Transverse colon (tissue), 4 donors: ENCODE data around the gene B4GALNT1.

Source experiments
- CTCF ChIP-seq, 5 experiments: fragments of 200-600 bp in 3 of 5; fragments of 450-650 bp in 2 of 5; sonication (generic) in 3 of 5; IDR thresholded peaks; 1 replicate in 2 of 5; 2 replicates in 3 of 5; pipeline ENCODE4 v1.5.1; 2016 to 2017; ENCODE audit warnings: antibody characterized with exemption in 5 of 5, inconsistent platforms in 3 of 5, mild to moderate bottlenecking in 2 of 5, moderate library complexity in 1 of 5
- EP300 ChIP-seq: sonication (generic); formaldehyde crosslinking; IDR thresholded peaks from one replicate; pipeline ENCODE4 v1.6.1; 2017; ENCODE audit warnings: antibody characterized with exemption, low read depth
- POLR2A ChIP-seq: fragments of 450-650 bp; IDR thresholded peaks from one replicate; pipeline ENCODE4 v1.6.1; 2016; ENCODE audit warnings: antibody characterized with exemption, mild to moderate bottlenecking, moderate library complexity
- POLR2AphosphoS5 ChIP-seq, 3 donors: sonication (generic); formaldehyde crosslinking; IDR thresholded peaks; one replicate each; pipeline ENCODE4 v1.6.1; 2016; ENCODE audit warnings: antibody characterized with exemption in 3 of 3

DNA sequence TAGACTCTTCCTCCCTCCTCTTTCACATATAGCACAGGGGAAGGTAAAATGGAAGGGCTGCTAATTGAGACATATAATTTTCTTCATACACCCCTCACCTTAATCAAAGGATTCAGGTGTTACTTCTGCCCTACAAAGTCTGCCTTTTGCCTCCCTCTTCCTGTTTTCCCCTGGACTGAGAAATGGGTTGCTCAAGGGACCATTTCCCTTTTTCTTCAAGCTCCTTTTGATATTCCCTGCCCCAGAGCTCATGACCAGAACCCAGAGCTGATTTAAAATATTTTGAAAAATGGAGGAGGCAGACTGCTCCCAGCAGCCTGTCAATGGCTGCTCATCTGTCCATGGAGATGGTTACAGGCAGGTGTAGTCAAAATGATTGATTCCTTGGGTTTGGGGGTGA, 48.3 kb downstream of the B4GALNT1 start:
- TF ChIP-seq POLR2A (no peak), CTCF (IDR thresholded peaks at IDR 0.05) (no peak), POLR2AphosphoS5 (IDR thresholded peaks at IDR 0.05) (no peak), EP300 (no peak)
